ENCODE measurements around the gene LILRA6. TPM values are rescaled to one million over a fixed set of nuclear protein-coding genes. Genes with fewer than 3 reads are reported as not detected.

Gene LILRA6
- total RNA-seq, 1 experiment from 2014 or later = not detected

DNA sequence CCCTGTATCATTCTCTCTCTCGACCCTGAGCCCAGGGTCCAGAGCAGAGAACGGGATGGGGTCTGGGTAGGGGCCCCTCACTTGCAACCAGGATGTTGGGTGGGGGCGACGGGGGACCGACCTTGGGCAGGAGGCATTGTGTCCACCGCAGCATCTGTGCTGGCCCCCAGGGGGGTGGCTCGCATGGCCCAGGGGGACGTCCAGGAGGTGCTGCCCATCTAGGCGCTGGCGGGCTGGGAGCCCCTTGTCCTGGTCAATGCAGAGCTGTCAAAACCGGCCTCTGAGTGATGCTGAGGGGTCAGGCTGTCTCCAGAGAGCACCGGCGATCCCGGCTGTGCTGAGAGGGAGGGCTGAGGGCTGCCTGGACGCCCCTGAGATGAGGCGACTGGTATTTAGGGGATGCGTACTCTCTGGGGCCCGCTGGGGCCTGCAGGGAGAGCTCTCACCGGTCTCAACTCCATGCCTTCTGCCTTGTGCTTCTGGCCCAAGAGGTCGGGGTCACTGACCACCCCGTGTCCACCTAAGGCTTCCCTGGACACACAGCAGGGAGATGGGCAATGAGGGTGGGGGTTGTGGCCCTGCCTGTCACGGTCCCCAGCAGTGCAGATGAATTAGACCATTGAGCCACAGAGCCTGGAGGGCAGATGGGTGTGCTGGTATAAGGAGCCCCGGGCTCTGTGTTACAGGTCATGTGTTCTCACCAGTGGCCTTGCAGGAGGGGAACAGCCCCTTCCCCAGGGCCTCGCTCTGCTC lies 33.4 kb downstream of the LILRA6 start:
- BruUV-seq (replicated peaks) = no TSS peak
- TF ChIP-seq SIN3A (IDR thresholded peaks at IDR 0.05; ENCODE audit: low read depth) (no peak), YY1 (IDR thresholded peaks at IDR 0.05; ENCODE audit: extremely low read depth, insufficient replicate concordance, low read depth, low read length) (no peak), POLR2AphosphoS5 (IDR thresholded peaks at IDR 0.05; ENCODE audit: low read depth, low read length) (peak; percentile 38; the same call in 1 of the 2 replicates), SP1 (IDR thresholded peaks at IDR 0.05; ENCODE audit: low read depth) (no peak), CEBPB (IDR thresholded peaks at IDR 0.05; ENCODE audit: low read depth) (no peak), ZFX (IDR thresholded peaks at IDR 0.05) (no peak), ELF1 (IDR thresholded peaks at IDR 0.05; ENCODE audit: borderline replicate concordance, low read depth) (no peak)
- DNase-seq (ENCODE audit: low read depth, low spot score) (no peak), ATAC-seq (peak; percentile 47)
- peak overlapping the region; percentile 53 for H3K27ac ChIP-seq (ENCODE audit: low read depth, low read length)
- peaks cover 31 to 41% of the 10 kb centered on the region in 2 experiments; a peak in 3 of 4 replicates for H3K36me3 ChIP-seq (ENCODE audit: control insufficient read depth in 1 of 2, insufficient read depth in 2 of 2, low read length in 2 of 2)
- H2AFZ ChIP-seq (ENCODE audit: low read depth, low read length, poor library complexity, severe bottlenecking) = no peak overlapping the region
- peak overlapping the region; percentile 5; the same call in 1 of the 2 replicates for H3K4me2 ChIP-seq (ENCODE audit: low read length)
- peaks cover 9 to 39% of the 10 kb centered on the region in 2 experiments; a peak in 3 of 4 replicates for H3K4me1 ChIP-seq (ENCODE audit: control insufficient read depth in 1 of 2, insufficient read depth in 2 of 2, low read length in 2 of 2)
- no peaks in the 10 kb centered on the region for H3K9me3 ChIP-seq (ENCODE audit: control insufficient read depth in 1 of 2, insufficient read depth in 1 of 2, low read depth in 1 of 2, low read length in 2 of 2)
- ChIA-PET RAD21 (ENCODE audit: low non-redundant PET in 1 of 2, low total read pairs in 2 of 2, uncharacterized antibody in 2 of 2, unreplicated experiment in 2 of 2) (no interaction called here), POLR2A (interaction anchor here (1.4 to 2.0 kb wide), 3 partner anchors 8 to 18 kb away, joined by 3 to 9 read pairs (median 5); partner anchors contain the start of gene TSEN34), CTCF (interaction anchor here (1.5 kb wide), 1 partner anchor 72 kb away, joined by 3 read pairs; the partner anchor contains the start of gene CNOT3)
- H4K20me1 ChIP-seq (ENCODE audit: insufficient read depth) = peaks cover 46% of the 10 kb centered on the region; the same call in 1 of the 2 replicates
- intact Hi-C loops (cut with micrococcal nuclease) = no loop called here
- no peaks in the 10 kb centered on the region for H3K27me3 ChIP-seq (ENCODE audit: insufficient read depth, low read length)
- no peaks in the 10 kb centered on the region for H3K9me2 ChIP-seq (ENCODE audit: insufficient read depth)
- H3K9ac ChIP-seq (ENCODE audit: low read length) = peak overlapping the region; percentile 20
- H3K79me2 ChIP-seq (ENCODE audit: insufficient read depth, low read length) = peaks cover 38% of the 10 kb centered on the region
- H3K4me3 ChIP-seq (replicated peaks in 1 of 2; ENCODE audit: low read depth in 1 of 2, low read length in 2 of 2) = no peak overlapping the region

DNA sequence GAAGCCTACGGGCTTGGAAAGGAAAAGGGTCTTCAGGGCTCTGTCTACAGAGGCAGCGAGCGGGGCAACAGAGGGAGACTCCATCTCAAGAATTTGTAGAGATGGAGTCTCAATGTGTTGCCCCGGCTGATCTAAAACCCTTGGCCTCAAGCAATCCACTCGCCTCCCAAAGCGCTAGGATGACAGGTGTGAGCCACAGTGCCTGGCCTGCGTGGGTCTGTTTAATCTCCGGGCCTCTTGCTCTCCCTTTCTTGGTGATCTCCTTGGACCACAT lies 33.9 kb downstream of the LILRA6 start:
- peaks cover 43% of the 10 kb centered on the region for H3K79me2 ChIP-seq (ENCODE audit: insufficient read depth, low read length)
- H3K9me3 ChIP-seq (ENCODE audit: control insufficient read depth in 1 of 2, insufficient read depth in 1 of 2, low read depth in 1 of 2, low read length in 2 of 2) = no peaks in the 10 kb centered on the region
- no peak overlapping the region for H3K4me3 ChIP-seq (replicated peaks in 1 of 2; ENCODE audit: low read depth in 1 of 2, low read length in 2 of 2)
- H3K9me2 ChIP-seq (ENCODE audit: insufficient read depth) = no peaks in the 10 kb centered on the region
- H3K27me3 ChIP-seq (ENCODE audit: insufficient read depth, low read length) = no peaks in the 10 kb centered on the region
- intact Hi-C loops (cut with micrococcal nuclease) = no loop called here
- no peak overlapping the region for H2AFZ ChIP-seq (ENCODE audit: low read depth, low read length, poor library complexity, severe bottlenecking)
- H3K9ac ChIP-seq (ENCODE audit: low read length) = no peak overlapping the region
- peaks cover 9 to 41% of the 10 kb centered on the region in 2 experiments; a peak in 3 of 4 replicates for H3K4me1 ChIP-seq (ENCODE audit: control insufficient read depth in 1 of 2, insufficient read depth in 2 of 2, low read length in 2 of 2)
- ChIA-PET CTCF (interaction anchor here (1.5 kb wide), 1 partner anchor 72 kb away, joined by 3 read pairs; the partner anchor contains the start of gene CNOT3), POLR2A (interaction anchor here (1.0 kb wide), 1 partner anchor 18 kb away, joined by 3 read pairs; the partner anchor contains the start of gene TSEN34), RAD21 (ENCODE audit: low non-redundant PET in 1 of 2, low total read pairs in 2 of 2, uncharacterized antibody in 2 of 2, unreplicated experiment in 2 of 2) (no interaction called here)
- ATAC-seq (peak; percentile 37), DNase-seq (ENCODE audit: low read depth, low spot score) (no peak)
- H3K4me2 ChIP-seq (ENCODE audit: low read length) = no peak overlapping the region
- H3K36me3 ChIP-seq (ENCODE audit: control insufficient read depth in 1 of 2, insufficient read depth in 2 of 2, low read length in 2 of 2) = peaks cover 33 to 45% of the 10 kb centered on the region in 2 experiments
- H4K20me1 ChIP-seq (ENCODE audit: insufficient read depth) = peaks cover 50% of the 10 kb centered on the region; the same call in 1 of the 2 replicates
- no TSS peak for BruUV-seq (replicated peaks)
- TF ChIP-seq POLR2A (IDR thresholded peaks at IDR 0.05; ENCODE audit: borderline replicate concordance, extremely low read depth, insufficient read depth, insufficient read length) (peak; percentile 8), YY1 (IDR thresholded peaks at IDR 0.05; ENCODE audit: extremely low read depth, insufficient replicate concordance, low read depth, low read length) (no peak)
- H3K27ac ChIP-seq (ENCODE audit: low read depth, low read length) = no peak overlapping the region

All from HCT116 (cell line).